GOT3 (cell line): Measurements from ENCODE around the gene DMD.

Experiments
- DNase-seq: peaks from one replicate; lab custom pipeline; 2025; ENCODE audit warnings: mixed read lengths; lab: John Stamatoyannopoulos, UW

The DMD gene

DNA sequence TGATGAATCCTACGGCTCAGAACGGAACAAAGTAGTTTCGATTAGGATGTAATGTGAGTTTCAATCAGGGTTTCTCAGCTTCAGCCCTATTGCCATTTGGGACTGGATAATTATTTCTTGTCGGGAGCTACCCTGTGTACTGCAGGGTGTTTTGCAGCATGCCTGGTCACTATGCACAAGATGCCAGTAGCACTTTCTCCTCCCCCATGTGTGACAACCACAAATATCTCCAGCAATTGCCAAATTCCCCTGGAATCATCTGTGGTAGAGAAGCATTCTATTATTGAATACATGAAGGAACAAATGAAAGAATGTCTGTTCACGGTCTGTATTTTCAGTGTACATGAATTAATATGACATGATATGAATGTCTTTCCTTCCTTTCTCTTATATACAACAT lies 1356.6 kb downstream of the DMD start:
- DNase-seq = no peak

DNA sequence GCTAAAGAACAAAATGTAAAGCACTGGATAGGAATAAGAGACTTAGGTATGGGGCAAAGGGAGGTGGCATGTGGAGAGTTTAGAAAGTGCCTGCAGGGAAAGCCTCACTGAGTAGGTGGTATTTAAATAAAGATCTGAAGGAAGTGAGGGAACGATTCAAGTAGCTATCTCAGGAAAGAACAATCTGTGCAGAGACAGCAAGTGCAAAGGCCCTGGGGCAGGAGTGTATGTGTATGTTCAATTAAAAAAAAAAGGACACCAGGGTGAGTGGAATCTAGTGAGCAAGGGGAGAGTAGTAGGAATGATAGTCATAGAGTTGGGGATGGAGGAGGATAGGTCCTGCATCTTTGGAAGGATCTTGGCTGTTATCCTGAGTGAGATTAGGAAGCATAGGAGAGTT lies 1359.6 kb downstream of the DMD start:
- DNase-seq = no peak

DNA sequence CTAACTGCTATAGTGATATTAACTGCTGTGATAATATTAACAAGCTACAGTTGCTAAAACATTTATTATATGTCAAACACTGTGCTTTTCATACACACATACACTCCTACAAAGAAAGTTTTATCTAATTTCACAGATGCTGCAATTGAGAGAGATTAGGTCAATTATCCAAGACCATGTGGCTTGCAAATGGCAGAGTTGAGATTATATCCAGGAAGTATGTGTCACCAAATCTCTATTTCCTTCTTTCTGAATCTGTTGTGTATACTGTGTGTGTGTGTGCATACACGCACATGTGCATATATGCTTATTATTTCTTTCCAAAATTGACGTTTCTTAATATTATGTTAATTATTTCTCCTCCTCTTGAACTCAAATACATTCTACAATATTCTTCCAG lies 1363.6 kb downstream of the DMD start:
- no peak for DNase-seq

DNA sequence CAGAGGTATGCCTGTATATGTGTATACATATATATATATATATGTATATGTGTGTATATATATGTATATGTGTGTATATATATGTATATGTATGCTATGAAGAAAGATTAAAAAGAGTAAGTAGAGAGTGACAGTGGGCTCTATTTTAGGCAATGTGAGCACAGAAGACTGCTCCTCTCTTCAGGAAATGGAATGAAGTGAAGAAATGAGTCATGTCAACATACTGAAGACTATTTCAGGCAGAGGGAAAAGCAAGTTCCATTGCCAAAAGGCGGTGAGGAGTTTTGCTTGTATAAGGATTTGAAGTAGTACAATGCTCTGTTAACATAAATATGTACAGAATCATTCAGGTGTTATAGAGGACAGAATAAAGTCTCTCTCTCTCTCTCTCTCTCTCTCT lies 1366.3 kb downstream of the DMD start:
- DNase-seq = no peak

DNA sequence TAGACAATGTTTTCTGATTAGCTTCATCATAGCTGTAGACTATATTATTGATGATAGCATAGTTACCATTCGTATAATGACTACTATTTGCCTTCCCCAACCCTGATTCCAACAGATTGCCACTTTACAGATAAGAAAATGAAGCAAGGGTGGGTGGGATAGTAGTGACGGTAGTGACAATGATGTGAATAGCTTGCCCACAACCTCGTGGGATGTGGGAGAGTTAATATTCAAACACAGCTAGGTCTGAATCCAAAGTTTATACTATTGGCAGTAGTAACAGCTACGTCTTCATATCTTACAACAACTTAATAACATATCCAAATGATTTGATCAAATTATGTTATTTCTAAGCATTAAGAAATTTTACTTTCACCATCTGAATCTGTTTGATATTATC lies 1372.7 kb downstream of the DMD start:
- no peak for DNase-seq

DNA sequence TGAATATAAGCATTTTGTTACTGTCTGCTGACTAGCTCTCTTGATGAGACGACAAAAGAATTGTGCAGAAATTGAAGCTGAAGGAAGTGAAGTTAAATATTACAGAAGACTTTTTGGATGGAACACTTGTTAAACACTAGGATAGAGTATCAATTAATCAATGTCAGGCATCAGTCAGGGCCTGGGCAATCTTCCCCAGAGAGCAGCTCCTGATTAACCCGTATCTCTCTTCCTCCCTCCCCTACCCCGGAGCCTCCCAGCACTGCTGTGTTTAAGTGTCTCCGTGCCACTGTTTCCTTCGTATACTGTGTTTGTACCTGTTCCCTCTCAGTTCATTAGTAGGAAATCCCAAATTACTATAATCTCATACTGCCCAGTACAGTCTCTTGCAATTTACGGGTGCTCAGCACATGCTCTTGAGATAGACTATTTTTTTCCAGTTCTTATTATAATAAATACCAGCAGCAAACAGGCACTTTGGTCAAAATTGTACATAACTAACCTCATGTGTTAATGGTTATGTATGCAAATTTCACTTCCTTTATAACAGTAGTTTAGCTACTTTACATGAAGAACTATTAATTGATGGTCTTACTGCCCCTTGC lies 1373.8 kb downstream of the DMD start:
- DNase-seq = no peak

DNA sequence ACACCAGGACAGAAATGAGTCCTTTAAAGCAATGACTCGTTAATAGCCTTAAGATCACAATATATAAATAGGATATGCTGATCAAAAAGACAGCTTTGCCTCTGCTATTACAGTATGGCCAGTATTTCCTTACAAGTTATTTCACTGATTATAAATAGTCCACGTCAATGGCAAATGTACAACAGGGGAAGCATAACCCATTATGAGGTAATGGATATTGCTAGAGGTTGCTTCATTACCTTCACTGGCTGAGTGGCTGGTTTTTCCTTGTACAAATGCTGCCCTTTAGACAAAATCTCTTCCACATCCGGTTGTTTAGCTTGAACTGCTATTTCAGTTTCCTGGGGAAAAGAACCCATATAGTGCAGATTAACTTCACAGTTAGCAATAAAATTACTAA lies 1374.9 kb downstream of the DMD start:
- no peak for DNase-seq

DNA sequence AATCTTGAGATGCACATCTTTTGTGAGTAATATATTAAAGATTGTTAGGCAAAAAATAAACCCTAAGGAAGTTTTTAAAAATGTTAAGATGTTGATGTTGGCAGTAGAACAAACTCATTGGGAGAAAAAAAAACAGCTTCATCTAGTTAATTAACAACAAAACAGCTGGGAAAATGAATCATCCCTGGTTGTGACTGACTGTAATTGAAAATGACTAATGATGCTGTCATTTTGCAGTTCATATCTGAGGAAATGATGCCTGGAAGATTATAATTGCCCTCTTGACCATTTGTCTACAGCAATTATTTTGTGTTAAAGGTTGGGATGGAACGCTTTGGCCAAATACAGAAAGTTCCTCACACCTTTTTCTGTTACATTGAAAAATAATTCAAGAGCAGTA lies 1379.1 kb downstream of the DMD start:
- no peak for DNase-seq

DNA sequence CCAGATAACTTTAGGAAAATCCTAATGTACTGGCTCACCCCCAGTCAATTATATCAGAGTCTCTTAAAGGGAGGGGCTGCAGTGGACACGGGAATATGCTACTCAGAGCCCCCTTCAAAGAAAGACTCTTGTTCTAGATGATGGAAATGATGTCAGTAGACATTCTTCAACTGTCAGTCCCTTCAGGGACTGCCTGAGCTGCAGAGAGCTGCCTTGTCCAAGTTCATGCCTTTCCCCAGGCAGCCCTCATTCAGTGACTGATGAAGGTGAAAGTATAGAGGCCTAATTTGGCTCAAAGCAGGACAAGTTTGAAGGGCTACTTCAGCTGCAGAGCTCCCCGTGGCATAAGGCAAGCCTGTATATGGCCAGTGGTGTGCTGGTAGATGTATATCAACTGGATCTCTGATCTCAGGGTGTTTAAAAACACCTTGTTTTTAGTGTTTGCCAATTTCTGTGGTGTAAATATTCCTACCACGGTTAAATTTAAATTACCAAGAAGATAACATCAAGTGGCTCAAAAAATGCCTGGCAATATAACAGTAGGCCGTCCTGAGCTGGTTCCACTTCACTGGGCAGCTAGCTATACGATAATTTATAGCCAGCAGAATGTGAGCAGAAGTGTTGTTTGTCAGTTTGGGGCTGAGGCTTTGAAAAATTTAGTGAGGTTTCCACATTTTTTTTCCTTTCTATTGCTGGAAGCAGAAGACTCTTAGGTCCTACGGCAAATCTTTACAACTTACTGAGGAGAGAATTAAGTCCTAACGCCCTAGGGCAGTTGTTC lies 1390.7 kb downstream of the DMD start:
- no peak for DNase-seq

DNA sequence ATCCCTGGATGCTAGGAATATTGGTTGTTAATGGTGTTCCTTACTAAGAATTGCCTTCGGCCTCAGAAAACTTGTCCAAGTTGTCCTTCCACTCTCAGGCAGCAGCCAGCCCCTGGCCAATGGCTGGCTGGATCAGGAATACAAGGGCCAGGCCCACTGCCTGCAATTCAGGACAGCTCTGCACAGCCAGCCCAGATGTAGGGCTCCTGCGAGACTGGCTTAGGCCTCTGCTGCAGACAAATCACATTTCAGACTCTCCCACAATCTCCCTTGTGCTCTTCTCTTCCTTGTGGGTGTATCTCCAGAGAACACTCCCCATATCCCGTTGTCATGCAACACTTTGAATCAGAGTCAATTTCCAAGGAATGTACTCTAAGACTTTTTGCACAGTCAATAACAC lies 1391.9 kb downstream of the DMD start:
- no peak for DNase-seq

DNA sequence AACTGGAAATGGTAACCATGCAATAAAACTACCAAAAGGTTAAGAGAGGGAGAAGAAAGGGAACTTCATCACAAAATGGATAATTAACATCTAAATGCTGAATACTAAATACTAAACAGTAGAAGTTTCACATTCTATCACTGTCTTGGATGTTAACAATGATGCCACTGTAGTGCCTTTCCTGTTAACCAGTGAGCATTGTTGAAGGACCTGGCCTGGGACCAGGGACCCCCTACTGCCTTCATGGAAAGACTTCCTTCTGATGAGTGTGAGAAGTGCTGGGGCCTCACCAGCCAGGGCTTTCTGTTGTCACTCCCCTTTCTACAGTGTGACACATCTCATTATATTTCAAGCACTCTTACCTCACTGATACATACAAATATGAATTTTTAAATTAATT lies 1400.2 kb downstream of the DMD start:
- DNase-seq = no peak

DNA sequence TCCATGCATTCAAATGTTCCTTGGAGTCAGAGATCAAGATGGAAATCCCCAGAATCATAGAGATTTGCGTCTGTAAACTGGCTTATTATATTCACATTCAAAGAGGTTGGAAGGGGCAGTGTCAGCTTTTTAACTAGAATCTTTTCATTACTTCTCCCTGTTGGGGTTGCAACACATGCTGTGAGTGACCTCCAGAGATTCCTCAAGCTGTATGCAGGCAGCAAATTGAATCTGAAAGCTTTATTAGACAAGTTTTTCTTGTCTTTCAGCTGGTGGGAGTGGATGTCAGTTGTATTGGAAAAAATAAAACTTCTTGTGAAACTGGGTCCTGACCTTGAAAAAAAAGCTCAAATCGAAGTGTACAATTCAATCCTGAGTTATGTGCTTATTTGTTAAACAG lies 1403.0 kb downstream of the DMD start:
- no peak for DNase-seq

DNA sequence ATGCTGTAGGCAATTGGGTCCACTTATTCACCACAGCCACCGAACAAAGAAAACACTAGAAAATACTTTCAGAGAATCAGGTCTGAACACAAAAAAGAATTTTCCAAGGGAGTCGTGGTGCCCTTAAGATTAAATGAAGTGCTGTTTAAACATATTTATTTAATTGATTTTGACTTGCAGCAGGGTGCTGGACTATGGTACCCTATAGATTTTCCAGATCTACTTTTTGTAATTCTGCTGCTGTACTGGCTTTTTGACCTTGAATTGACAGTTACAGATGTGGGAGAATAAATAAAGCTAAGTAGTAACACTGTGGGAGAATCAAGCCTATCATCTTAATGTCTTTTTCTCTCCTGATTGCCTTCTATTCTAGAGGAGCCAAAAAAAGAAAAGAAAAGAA lies 1404.2 kb downstream of the DMD start:
- no peak for DNase-seq

DNA sequence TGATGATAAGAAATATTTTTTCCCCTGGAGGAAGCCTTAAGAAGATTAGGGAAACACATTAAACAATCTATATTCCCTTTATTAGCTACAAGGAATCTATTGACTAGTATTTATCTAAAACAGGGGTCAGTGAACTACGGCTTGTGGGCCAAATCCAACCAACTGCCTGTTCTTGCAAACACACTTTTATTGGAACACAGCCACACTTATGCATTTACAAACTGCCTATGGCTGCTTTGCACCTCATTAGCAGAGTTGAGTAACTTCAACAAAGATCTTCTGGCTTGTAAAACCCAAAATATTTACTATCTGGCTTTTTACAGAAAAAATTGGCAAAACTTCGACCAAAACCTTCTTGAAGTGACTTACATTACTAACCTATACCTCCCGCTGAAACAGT lies 1405.6 kb downstream of the DMD start:
- no peak for DNase-seq

DNA sequence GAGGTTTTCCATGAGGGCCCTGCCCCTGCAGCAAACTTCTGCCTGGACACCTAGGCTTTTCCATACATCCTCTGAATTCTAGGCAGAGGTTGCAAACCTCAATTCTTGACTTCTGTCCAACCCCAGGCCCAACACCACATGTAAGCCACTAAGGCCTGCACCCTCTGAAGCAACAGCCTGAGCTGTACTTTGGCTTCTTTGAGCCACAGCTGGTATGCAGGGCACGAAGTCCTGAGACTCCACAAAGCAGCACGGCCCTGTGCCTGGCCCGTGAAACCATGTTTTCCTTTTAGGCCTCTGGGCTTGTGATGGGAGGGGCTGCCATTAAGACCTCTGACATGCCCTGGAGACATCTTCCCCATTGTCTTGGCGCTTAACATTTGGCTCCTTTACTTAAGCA lies 1411.1 kb downstream of the DMD start:
- DNase-seq = no peak

DNA sequence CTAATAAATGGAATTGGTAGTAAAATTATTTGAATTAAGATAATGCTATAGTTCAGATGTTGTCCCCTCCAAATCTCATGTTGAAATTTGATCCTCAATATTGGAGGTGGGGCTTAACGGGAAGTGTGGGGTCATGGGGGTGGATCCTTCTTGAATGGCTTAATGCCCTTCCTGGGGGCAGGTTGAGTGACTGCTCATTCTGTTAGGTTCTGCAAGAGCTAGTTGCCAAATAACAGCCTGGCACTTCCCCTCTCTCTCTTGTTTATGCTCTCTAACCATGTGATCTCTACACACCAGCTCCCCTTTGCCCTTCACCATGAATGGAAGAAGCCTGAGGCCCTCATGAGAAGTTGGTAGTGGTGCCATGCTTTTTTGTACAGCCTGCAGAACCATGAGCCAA lies 1414.7 kb downstream of the DMD start:
- DNase-seq = no peak

DNA sequence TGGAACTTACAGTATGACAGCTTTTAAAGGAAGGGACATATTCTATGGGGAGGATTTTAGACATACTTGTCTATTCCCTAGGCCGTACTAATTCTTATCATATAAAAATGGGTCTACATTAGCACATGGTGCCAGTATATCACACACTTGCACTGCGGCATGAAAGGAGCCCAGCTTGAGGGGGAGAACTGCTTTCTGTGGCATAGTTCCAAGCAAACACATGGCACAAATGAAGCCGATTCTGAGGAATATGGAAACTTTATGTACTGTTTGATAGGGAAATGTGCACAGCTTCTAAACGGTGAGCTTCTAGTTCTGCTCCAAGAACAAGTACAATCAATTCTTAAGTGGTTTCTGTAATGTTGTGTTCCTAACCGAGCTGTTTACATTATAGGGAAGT lies 1463.9 kb downstream of the DMD start:
- no peak for DNase-seq

DNA sequence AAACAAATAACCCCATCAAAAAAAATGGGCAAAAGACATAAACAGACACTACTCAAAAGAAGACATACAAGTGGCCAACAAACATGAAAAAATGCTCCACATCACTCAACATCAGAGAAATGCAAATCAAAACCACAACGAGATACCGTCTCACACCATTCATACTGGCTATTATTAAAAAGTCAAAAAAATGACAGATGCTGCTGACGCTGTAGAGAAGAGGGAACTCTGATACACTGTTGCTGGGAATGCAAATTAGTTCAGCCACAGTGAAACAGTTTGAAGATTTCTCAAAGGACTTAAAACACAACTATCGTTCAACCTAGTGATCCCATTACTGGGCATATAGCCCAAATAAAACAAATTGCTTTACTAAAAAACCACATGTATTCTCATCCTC lies 1468.3 kb downstream of the DMD start:
- no peak for DNase-seq

DNA sequence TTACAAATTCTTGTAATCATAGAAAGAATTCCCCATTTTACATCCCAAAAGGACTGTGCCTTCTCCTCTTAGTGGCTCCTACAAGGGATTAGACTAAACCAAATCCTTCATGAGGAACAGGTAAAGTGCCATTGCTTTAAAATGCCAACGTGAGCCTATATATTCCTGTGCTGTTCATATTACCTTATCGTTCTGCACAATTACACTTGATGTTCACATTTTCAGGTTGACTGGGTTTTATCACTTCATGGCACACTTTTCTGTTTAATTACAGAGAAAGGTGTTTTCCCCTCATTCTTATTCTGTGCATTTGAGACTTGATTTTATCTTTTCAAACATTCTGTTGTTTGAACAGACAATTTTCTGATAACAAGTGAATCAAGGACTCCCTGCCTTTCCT lies 1493.9 kb downstream of the DMD start:
- no peak for DNase-seq

DNA sequence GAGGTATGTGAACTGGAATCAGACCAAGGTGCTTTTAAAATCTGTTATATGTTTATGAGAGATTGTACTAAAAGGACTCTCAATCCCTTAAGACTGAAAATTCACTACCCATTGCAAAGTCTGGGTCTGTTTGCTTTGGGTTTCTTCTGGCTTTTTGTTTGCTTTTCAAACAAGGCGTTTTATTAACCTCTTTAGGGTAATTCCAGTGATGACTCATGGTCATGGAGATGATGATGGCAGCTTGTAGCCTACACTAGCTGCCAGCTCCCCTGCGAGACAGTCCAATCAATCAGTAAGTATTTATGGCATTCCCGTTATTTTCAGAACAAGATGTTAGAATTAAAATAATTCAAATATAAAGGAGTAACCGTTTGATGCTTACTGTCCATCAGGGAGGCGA lies 1495.7 kb downstream of the DMD start:
- no peak for DNase-seq

DNA sequence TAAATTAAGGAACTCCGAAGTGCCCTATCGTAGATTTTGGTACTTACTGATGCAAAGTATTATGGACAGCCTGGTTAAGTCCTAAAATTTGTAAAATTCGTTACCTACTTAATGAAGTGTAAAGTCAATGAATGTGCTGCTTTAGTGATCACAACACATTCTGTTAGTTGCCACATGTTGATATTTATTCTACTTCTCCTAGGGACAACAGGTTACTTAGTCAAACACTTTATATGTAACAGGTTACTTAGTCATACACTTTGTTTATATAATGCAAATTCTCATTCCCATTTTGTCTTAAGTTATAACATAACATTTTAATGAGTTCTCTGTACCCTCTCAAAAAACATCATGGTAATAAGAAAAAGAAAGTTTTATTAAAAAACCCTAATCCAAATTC lies 1496.6 kb downstream of the DMD start:
- DNase-seq = no peak

DNA sequence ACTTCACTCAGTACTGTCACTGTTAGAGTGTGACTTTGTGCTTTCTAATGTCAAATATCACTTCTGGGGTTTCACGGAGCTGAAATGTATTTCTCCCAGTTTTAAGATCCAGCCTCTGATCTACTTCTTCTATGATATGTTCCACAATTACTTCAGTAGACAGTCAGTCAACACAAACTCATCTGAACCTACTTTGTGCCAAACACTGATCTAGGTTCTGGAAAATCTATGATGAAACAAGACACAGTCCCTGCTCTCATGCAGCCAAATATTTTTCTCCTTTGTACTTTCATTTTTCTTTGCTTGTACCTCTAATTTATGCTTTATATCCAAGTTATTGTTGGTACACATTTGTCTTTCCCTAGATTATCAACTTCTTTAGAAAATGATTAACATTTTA lies 1498.2 kb downstream of the DMD start:
- DNase-seq = no peak

DNA sequence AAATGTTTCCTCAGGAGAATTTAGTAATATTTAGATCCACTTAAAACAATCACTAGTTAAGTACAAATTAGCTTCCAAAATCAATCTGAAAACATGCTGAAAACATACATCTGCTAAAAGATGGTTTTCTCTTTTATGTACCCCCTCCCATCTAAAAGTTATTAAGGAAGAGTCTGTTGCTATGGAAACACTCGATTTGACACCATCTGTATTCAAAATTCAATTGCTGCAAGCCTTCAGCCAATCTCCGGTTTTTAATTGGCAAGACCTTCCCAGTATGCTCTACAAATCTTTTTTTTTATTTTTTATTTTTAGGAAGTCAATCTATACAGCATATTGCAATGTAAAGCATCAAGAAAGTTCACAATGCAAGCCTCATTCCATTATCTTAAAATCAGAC lies 1500.2 kb downstream of the DMD start:
- DNase-seq = no peak

DNA sequence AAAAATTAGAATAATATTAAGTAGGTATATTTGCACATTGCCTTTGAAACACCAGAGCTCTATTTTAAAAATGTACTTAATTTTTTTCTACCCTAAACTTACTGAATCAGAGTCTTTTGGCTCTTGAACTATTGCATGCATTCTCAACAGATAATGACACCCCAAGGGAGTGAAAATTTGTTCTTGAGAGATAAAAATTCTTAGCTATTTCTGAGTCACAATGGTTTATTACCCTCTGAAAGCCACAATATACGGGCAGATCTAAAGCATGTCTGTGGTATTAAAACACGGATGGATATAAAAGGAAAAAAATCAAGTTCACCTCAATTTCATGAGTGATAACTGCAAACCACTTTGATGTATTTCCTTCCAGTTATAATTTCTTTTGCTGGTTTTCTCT lies 1503.2 kb downstream of the DMD start:
- DNase-seq = no peak
